Stimulated activated memory B cell treated with anti-CD40 and anti-IgM and Interleukin-4, amounts not matched to agents 10 μg/mL and 1 μg/mL and 100 μg/mL, for 72 hours (primary cell): ENCODE measurements around the gene CEMP1.

ENCODE experiments used
- ATAC-seq: fragments of 150-1000 bp; cut with Tn5 transposase; 2 replicates; pipeline ENCODE4 v1.10.0; 2021
- H3K27ac Mint-ChIP-seq: one replicate; pipeline ENCODE4 v1.8.0; 2022; ENCODE audit warnings: mild to moderate bottlenecking, mixed read lengths
- H3K27me3 Mint-ChIP-seq: one replicate; pipeline ENCODE4 v1.8.0; 2022; ENCODE audit warnings: mixed read lengths
- H3K36me3 Mint-ChIP-seq: one replicate; pipeline ENCODE4 v1.8.0; 2022; ENCODE audit warnings: mixed read lengths
- H3K4me1 Mint-ChIP-seq: one replicate; pipeline ENCODE4 v1.8.0; 2022; ENCODE audit warnings: mixed read lengths
- H3K4me3 Mint-ChIP-seq: one replicate; pipeline ENCODE4 v1.8.0; 2022; ENCODE audit warnings: mild to moderate bottlenecking, moderate library complexity, mixed read lengths
- H3K9me3 Mint-ChIP-seq: one replicate; pipeline ENCODE4 v1.8.0; 2022; ENCODE audit warnings: mixed read lengths

CEMP1 gene

GRCh38 chr16:2516391-2517240, 14.6 kb downstream of the CEMP1 start:
- Mint-ChIP-seq H3K27me3 (no peaks in the 10 kb centered on the region), H3K4me1 (peaks cover 83% of the 10 kb centered on the region), H3K27ac (peak overlapping the region; percentile 87), H3K36me3 (peaks cover 28% of the 10 kb centered on the region), H3K9me3 (no peaks in the 10 kb centered on the region), H3K4me3 (peak overlapping the region; percentile 93)
- ATAC-seq: no peak

- peak overlapping the region; percentile 87 for H3K27ac Mint-ChIP-seq
- ATAC-seq: no peak
- peaks cover 28% of the 10 kb centered on the region for H3K36me3 Mint-ChIP-seq
- no peaks in the 10 kb centered on the region for H3K9me3 Mint-ChIP-seq
- peaks cover 86% of the 10 kb centered on the region for H3K4me1 Mint-ChIP-seq
- H3K4me3 Mint-ChIP-seq: peak overlapping the region; percentile 93
- no peaks in the 10 kb centered on the region for H3K27me3 Mint-ChIP-seq
Observed at GRCh38 chr16:2515180-2515851, 15.9 kb downstream of the CEMP1 start.

DNA sequence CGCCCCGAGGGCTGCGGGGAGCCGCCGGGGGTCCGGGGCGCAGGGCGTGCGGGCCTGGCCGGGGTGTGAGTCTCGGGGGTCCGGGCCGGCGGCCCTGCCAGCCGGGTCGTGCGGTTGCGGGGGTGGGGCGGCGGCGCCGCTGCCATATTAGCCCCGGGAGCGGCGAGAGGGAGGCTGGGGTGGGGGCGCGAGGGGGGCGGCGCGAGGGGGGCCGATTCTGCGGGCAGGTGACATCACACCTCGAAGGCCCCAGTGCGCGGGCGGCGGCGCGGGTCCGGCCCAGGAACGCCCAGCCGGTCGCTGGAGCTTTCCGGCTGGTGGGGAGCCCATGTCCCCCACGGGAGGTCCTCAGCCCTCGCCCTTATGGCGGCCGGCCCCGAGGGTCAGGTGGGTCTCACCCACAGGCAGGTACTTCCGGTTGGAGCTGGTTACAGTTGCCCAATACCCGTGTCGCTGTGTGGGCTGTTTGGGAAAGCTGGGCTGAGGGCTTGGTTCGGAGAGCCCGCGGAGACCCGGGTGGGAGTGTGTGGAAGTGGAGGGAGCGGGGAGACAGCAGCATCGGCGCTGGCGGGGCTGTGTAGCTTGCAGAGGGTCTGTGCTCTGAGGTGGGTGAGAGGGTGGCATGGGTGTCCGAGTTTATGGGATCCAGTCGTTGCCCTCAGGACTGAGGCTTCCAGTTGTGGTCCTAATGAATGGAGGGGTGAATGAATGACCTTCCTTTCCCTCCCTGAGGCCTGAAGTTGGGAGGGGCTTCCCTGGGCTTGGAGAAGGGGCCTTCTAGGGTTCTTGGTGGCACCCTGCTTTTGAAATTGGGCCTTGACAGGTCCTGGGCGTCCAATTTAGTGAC, 16.7 kb downstream of the CEMP1 start:
- ATAC-seq: peak; percentile 17
- H3K4me3 Mint-ChIP-seq: peak overlapping the region; percentile 93

GRCh38 chr16:2513405-2514332, 17.5 kb downstream of the CEMP1 start, which contains the start of gene ATP6V0C:
TSS of gene ATP6V0C (plus strand) at chr16:2513952. CDS start at chr16:2514104, 152 bp downstream.
- Mint-ChIP-seq H3K27me3 (no peaks in the 10 kb centered on the region), H3K36me3 (peaks cover 15% of the 10 kb centered on the region)

More for the DNA sequence above, 16.7 kb downstream of the CEMP1 start:
- Mint-ChIP-seq H3K36me3 (peaks cover 22% of the 10 kb centered on the region), H3K9me3 (no peaks in the 10 kb centered on the region), H3K27me3 (no peaks in the 10 kb centered on the region), H3K4me1 (peaks cover 88% of the 10 kb centered on the region), H3K27ac (peak overlapping the region; percentile 87)

DNA sequence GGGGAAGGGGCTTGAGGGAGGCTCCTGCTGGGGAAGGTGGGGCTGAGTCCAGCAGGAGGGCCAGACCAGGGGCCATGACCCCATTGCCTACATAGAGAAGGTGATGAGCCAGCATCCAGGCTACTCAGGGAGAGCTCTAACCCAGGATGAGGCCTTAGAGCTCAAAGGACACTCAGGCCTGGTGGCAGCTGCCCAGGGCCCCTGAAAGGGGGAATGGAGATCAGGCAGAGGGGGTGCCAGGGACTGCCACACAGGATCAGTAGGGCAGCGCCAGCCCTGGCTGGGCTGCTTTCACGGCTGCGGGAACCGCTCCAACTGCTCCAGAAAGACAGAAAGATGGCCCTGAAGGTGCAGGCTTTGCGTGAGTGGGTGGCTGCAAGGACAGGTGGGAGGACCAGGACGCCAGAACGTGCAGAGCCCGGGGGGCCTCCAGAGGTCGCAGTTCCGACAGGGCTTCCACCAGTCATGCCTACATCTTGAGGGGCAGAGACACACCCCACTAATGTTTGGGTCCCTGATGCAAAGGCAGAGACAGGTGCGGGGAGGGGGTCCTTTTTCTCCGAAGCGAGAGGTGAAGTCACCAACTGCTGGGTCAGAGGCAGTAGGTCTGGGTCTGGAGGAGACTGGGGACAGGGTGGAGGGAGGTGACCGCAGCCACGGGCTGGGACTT, 18.3 kb downstream of the CEMP1 start:
- ATAC-seq: no peak
- H3K36me3 Mint-ChIP-seq: peaks cover 15% of the 10 kb centered on the region
- peak overlapping the region; percentile 87 for H3K27ac Mint-ChIP-seq
- peaks cover 84% of the 10 kb centered on the region for H3K4me1 Mint-ChIP-seq
- H3K4me3 Mint-ChIP-seq: peak overlapping the region; percentile 91
- H3K27me3 Mint-ChIP-seq: no peaks in the 10 kb centered on the region
- no peaks in the 10 kb centered on the region for H3K9me3 Mint-ChIP-seq

More at GRCh38 chr16:2513405-2514332, 17.5 kb downstream of the CEMP1 start, which contains the start of gene ATP6V0C:
- Mint-ChIP-seq H3K4me1 (peaks cover 84% of the 10 kb centered on the region), H3K27ac (peak within 1 kb of the TSS; percentile 87), H3K4me3 (peak within 1 kb of the TSS; percentile 93), H3K9me3 (no peaks in the 10 kb centered on the region)
- ATAC-seq: peak; percentile 92

DNA sequence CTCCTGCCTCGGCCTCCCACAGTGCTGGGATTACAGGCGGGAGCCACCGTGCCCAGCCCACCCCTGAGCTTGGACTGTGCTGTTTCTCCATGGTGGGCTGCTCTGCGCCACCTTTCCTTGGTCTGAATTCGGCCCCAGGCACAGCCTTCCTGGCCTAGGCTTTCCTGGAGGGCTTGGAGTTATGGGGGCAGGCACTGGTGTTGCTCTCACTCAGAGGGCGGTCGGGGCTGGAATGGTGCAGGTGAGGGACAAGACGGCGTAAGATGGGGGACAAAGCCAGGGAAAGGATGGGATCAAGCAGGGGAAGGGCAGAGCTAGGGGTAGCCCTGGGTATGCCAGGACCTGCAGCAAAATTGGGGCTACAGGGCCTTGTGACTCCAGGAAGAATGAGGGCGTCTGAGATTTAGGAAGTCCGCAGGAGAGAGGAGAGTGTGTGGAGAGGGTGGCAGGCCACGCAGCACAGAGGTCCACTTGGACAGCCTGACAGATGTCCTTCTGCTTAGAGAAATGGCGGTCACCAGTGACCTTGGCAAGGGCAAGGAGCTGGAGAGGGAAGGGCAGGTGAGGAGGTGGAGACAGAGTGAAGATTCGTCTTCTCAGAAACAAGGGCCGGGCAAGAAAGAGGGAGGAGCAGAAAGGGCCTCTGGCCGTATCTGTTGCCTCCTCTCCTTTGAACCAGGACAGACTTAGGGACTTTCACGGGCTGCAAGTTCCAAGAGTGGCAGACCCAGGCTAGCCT, 19.0 kb downstream of the CEMP1 start:
- Mint-ChIP-seq H3K4me1 (peaks cover 84% of the 10 kb centered on the region), H3K4me3 (peak overlapping the region; percentile 91), H3K36me3 (peaks cover 15% of the 10 kb centered on the region), H3K27me3 (no peaks in the 10 kb centered on the region), H3K9me3 (no peaks in the 10 kb centered on the region), H3K27ac (peak overlapping the region; percentile 87)
- ATAC-seq: no peak

- no peak overlapping the region for H3K4me3 Mint-ChIP-seq
Observed at GRCh38 chr16:2511128-2511800, 19.9 kb downstream of the CEMP1 start.

DNA sequence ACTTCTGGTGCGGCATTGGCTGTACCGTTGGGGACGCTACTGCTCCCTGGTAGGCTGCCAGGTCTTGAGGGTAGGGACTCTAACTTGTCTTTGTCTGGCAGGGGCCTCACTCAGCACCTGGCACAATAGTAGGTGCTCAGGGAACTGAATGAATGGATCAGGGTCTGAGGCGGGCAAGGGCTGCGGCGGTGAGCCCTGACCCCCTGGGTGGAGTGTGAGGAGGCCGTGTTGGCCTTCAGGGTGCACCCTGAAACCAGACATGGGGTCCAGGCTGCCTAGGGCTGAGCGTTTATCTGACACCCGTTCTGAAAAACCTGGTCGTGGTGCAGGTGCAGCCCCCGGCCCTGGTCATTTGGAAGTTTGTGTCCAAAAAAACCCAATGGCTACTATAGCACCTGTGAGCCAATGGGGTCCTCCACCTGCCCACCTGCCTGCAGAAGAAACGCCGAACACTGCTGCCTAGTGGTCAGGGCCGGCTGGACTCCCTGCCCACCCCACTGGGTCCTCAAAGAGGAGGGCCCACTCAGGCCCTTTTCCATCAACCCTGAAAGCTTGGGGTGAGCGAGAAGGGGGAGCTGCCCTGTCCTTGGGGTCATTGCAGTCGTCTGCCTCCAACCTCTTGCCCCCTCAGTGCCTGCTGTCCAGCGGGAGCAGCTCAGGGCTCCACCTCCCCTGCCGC, 22.3 kb downstream of the CEMP1 start:
- Mint-ChIP-seq H3K27me3 (no peaks in the 10 kb centered on the region), H3K27ac (peak overlapping the region; percentile 88), H3K4me1 (peaks cover 63% of the 10 kb centered on the region), H3K36me3 (no peaks in the 10 kb centered on the region), H3K9me3 (no peaks in the 10 kb centered on the region), H3K4me3 (no peak overlapping the region)
- ATAC-seq: no peak

More at GRCh38 chr16:2511128-2511800, 19.9 kb downstream of the CEMP1 start:
- H3K27me3 Mint-ChIP-seq: no peaks in the 10 kb centered on the region
- peak overlapping the region; percentile 87 for H3K27ac Mint-ChIP-seq
- peaks cover 7% of the 10 kb centered on the region for H3K36me3 Mint-ChIP-seq
- peaks cover 82% of the 10 kb centered on the region for H3K4me1 Mint-ChIP-seq
- ATAC-seq: no peak
- H3K9me3 Mint-ChIP-seq: no peaks in the 10 kb centered on the region

GRCh38 chr16:2507665-2508064, 23.5 kb downstream of the CEMP1 start:
- Mint-ChIP-seq H3K27ac (peak overlapping the region; percentile 88), H3K4me3 (no peak overlapping the region), H3K36me3 (no peaks in the 10 kb centered on the region)

GRCh38 chr16:2507052-2507659, 24.1 kb downstream of the CEMP1 start:
- peak overlapping the region; percentile 45 for H3K4me3 Mint-ChIP-seq
- peak; percentile 96 for ATAC-seq
- H3K9me3 Mint-ChIP-seq: no peaks in the 10 kb centered on the region
- H3K27ac Mint-ChIP-seq: peak overlapping the region; percentile 88
- H3K4me1 Mint-ChIP-seq: peaks cover 52% of the 10 kb centered on the region
- H3K27me3 Mint-ChIP-seq: no peaks in the 10 kb centered on the region
- no peaks in the 10 kb centered on the region for H3K36me3 Mint-ChIP-seq

More at GRCh38 chr16:2507665-2508064, 23.5 kb downstream of the CEMP1 start:
- peak; percentile 37 for ATAC-seq
- Mint-ChIP-seq H3K9me3 (no peaks in the 10 kb centered on the region), H3K4me1 (peaks cover 56% of the 10 kb centered on the region), H3K27me3 (no peaks in the 10 kb centered on the region)

DNA sequence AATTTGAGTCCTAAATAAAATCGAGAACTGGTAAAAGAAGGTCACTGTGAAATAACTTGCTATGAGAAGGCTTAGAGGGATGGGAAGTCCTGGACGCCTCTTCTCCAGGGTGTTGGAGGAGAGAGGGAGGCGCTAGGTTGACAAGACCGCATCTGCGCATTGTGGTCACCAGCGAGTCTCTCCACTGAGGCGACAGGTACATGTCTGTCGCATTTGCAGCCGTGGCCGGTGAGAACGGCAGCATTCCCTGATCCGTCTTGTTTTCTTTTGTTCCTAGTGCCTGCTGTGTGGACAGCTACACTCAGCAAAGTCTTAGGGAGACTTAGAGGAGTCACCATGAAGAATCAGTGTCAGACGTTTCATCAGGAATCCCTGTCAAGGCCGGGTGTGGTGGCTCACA, 25.5 kb downstream of the CEMP1 start:
- Mint-ChIP-seq H3K4me3 (no peak overlapping the region), H3K27me3 (no peaks in the 10 kb centered on the region), H3K36me3 (no peaks in the 10 kb centered on the region), H3K27ac (peak overlapping the region; percentile 45), H3K9me3 (no peaks in the 10 kb centered on the region), H3K4me1 (peaks cover 44% of the 10 kb centered on the region)
- ATAC-seq: no peak
